K562 (cell line): ENCODE data around the gene KRT16. TPM values are rescaled to one million over a fixed set of nuclear protein-coding genes. Genes with fewer than 3 reads are reported as not detected.

ENCODE experiments used
- ATAC-seq: fragments of 200-7000 bp; cut with Tn5 transposase; 3 replicates; pipeline ENCODE4 v1.9.1; 2020; ENCODE audit warnings: moderate library complexity
- BruUV-seq: library from RNA; stranded (reverse); fragments of 400-500 nt; replicated peaks from 2 replicates; lab custom pipeline; 2021; lab: Mats Ljungman, UMichigan
- CTCF ChIA-PET: fragments of 300-600 bp; formaldehyde crosslinking; extraction: SDS; loops from one replicate; lab custom pipeline; 2021; ENCODE audit warnings: low intra/inter-chr PET ratio; lab: Yijun Ruan, JAX
- POLR2A ChIA-PET: fragments of 300-600, 350-650 bp; sonication (Branson Sonifier 250); formaldehyde crosslinking; extraction: SDS; loops from one replicate; lab custom pipeline; 2021; ENCODE audit warnings: antibody characterized with exemption, inconsistent platforms; lab: Yijun Ruan, JAX
- DNase-seq, 4 experiments: peaks; one replicate each; pipeline versions ENCODE4 v3.0.0 to v3.0.0-alpha.2; 2011 to 2018; ENCODE audit warnings: low spot score in 3 of 4, mixed read lengths in 3 of 4; ENCODE audit errors: extremely low read depth in 1 of 4
- FAIRE-seq: peaks from 2 replicates; lab custom pipeline; 2011; peaks lifted over from hg19 to GRCh38; lab: Jason Lieb, UNC
- H2AFZ ChIP-seq: 2 replicates; pipeline ENCODE4 v1.6.0; 2011; ENCODE audit warnings: low read depth, low read length, control low read depth, inconsistent platforms
- H3K27ac ChIP-seq: fragments of 200-600 bp; 3 replicates; pipeline ENCODE4 v1.8.0; 2011; ENCODE audit warnings: low read depth, mild to moderate bottlenecking, control low read depth, inconsistent platforms, low read length, moderate library complexity, mixed read lengths; ENCODE audit errors: extremely low read depth
- H3K27me3 ChIP-seq, 2 experiments: fragments of 300-600 bp in 1 of 2; 2 replicates in 1 of 2; 3 replicates in 1 of 2; pipeline versions ENCODE4 v1.6.0 to v1.8.0; 2011; ENCODE audit warnings: inconsistent platforms in 2 of 2, low read length in 2 of 2, mild to moderate bottlenecking in 1 of 2, mixed read lengths in 1 of 2, moderate library complexity in 1 of 2; ENCODE audit not compliant: control insufficient read depth in 2 of 2, insufficient read depth in 2 of 2
- H3K36me3 ChIP-seq: fragments of 300-600 bp; 3 replicates; pipeline ENCODE4 v1.8.0; 2011; ENCODE audit warnings: mild to moderate bottlenecking, low read length, inconsistent platforms; ENCODE audit not compliant: control insufficient read depth, insufficient read depth
- H3K4me1 ChIP-seq, 2 experiments: fragments of 200-600 bp in 1 of 2; replicated peaks in 1 of 2; 2 replicates in 1 of 2; 3 replicates in 1 of 2; pipeline versions ENCODE4 v1.5.1 to v1.8.0; 2011; ENCODE audit warnings: inconsistent platforms in 2 of 2, low read length in 2 of 2, mild to moderate bottlenecking in 1 of 2, mixed read lengths in 1 of 2, moderate library complexity in 1 of 2; ENCODE audit not compliant: control insufficient read depth in 2 of 2, insufficient read depth in 2 of 2
- H3K4me2 ChIP-seq: 2 replicates; pipeline ENCODE4 v1.6.1; 2011; ENCODE audit warnings: low read length, control low read depth, inconsistent platforms, mixed read lengths; ENCODE audit not compliant: insufficient read depth
- H3K4me3 ChIP-seq: fragments of 200-600 bp; sonication (generic), shearing (Covaris generic); 2 replicates; pipeline ENCODE4 v1.5.1; 2016; ENCODE audit warnings: control low read depth, inconsistent platforms
- H3K79me2 ChIP-seq: fragments of 200-600 bp; 3 replicates; pipeline ENCODE4 v1.8.0; 2011; ENCODE audit warnings: low read length, inconsistent platforms; ENCODE audit not compliant: control insufficient read depth, insufficient read depth
- H3K9ac ChIP-seq, 2 experiments: 2 replicates each; pipeline versions ENCODE4 v1.6.0 to v1.6.1; 2011; ENCODE audit warnings: low read depth in 2 of 2, low read length in 2 of 2, control low read depth in 1 of 2, inconsistent platforms in 1 of 2, mild to moderate bottlenecking in 1 of 2, mixed read lengths in 1 of 2; ENCODE audit not compliant: insufficient read depth in 1 of 2
- H3K9me1 ChIP-seq: one replicate; pipeline ENCODE4 v1.6.0; 2011; ENCODE audit warnings: inconsistent platforms, mild to moderate bottlenecking, low read length, moderate library complexity; ENCODE audit not compliant: control insufficient read depth, insufficient read depth
- H3K9me3 ChIP-seq: replicated peaks from 2 replicates; pipeline ENCODE4 v1.5.1; 2011; ENCODE audit warnings: low read depth, low read length, inconsistent platforms; ENCODE audit not compliant: control insufficient read depth, insufficient read depth
- H4K20me1 ChIP-seq: replicated peaks from 2 replicates; pipeline ENCODE4 v1.6.1; 2011; ENCODE audit warnings: low read length, inconsistent platforms, mixed read lengths; ENCODE audit not compliant: control insufficient read depth, insufficient read depth
- CEBPG ChIP-seq, 3 experiments: fragments of 200-800 bp in 1 of 3; sonication (Bioruptor generic) in 1 of 3; sonication (generic) in 1 of 3; formaldehyde crosslinking in 1 of 3; IDR thresholded peaks in 2 of 3; conservative IDR thresholded peaks in 1 of 3; 2 replicates each; pipeline versions ENCODE4 v1.6.1 to v1.8.0; 2016 to 2022; ENCODE audit warnings: missing compliant biosample characterization in 2 of 3, missing genetic modification characterization in 2 of 3, mild to moderate bottlenecking in 1 of 3, missing genetic modification reagents in 1 of 3
- JUND ChIP-seq, 2 experiments: IDR thresholded peaks; 2 replicates in 1 of 2; 3 replicates in 1 of 2; pipeline ENCODE4 v1.6.1; 2011; ENCODE audit warnings: borderline replicate concordance in 2 of 2, low read depth in 2 of 2, low read length in 2 of 2, improper control_type of control experiment in 1 of 2, missing biosample characterization in 1 of 2, missing genetic modification characterization in 1 of 2, missing genetic modification reagents in 1 of 2
- KLF1 ChIP-seq: fragments of 450-650 bp; IDR thresholded peaks from 2 replicates; pipeline ENCODE4 v1.6.1; 2016; ENCODE audit warnings: missing genetic modification characterization, missing compliant biosample characterization
- LCOR ChIP-seq: sonication (generic); formaldehyde crosslinking; IDR thresholded peaks from 2 replicates; pipeline ENCODE4 v1.8.0; 2022; ENCODE audit warnings: mild to moderate bottlenecking, missing genetic modification reagents
- NR1H2 ChIP-seq: sonication (generic); formaldehyde crosslinking; IDR thresholded peaks from 2 replicates; pipeline ENCODE4 v1.4.0; 2020; ENCODE audit warnings: mild to moderate bottlenecking, missing genetic modification reagents
- REST ChIP-seq, 2 experiments: fragments of 450-650 bp; formaldehyde crosslinking in 1 of 2; IDR thresholded peaks; 2 replicates each; pipeline versions ENCODE4 v1.4.0 to v1.6.1; 2014 to 2020; ENCODE audit warnings: mild to moderate bottlenecking in 2 of 2, borderline replicate concordance in 1 of 2, low read depth in 1 of 2
- SIRT6 ChIP-seq: IDR thresholded peaks from one replicate; pipeline ENCODE4 v1.6.1; 2012; ENCODE audit warnings: low read depth, mild to moderate bottlenecking, control low read depth, inconsistent platforms, low read length, moderate library complexity
- SRF ChIP-seq, 2 experiments: fragments of 250-450, 450-650 bp in 1 of 2; sonication (Bioruptor Pico) in 1 of 2; sonication (generic) in 1 of 2; formaldehyde crosslinking; IDR thresholded peaks; 2 replicates each; pipeline versions ENCODE4 v1.5.0 to v1.5.1; 2020 to 2022; ENCODE audit warnings: mild to moderate bottlenecking in 1 of 2, missing genetic modification reagents in 1 of 2
- SRSF3 ChIP-seq: fragments of 200-400 bp; formaldehyde crosslinking; IDR thresholded peaks from 2 replicates; pipeline ENCODE4 v1.6.1; 2016; ENCODE audit warnings: mild to moderate bottlenecking, low read length, moderate library complexity; ENCODE audit not compliant: insufficient read depth
- ZFP36 ChIP-seq: fragments of 150-350 bp; IDR thresholded peaks from 2 replicates; pipeline ENCODE4 v1.6.1; 2018; ENCODE audit warnings: low read length, low read depth; ENCODE audit not compliant: partially characterized antibody
- ZNF263 ChIP-seq: sonication (generic); formaldehyde crosslinking; IDR thresholded peaks from 2 replicates; pipeline ENCODE4 v1.8.0; 2022; ENCODE audit warnings: mild to moderate bottlenecking, missing genetic modification reagents, borderline replicate concordance
- ZNF436 ChIP-seq: fragments of 250-450, 450-650 bp; sonication (Bioruptor Pico); formaldehyde crosslinking; IDR thresholded peaks from 2 replicates; pipeline ENCODE4 v1.7.0; 2020; ENCODE audit warnings: mild to moderate bottlenecking
- WGBS: fragments of 100-300 bp; shearing (Covaris generic); methylation state at CpG from one replicate; pipeline ENCODE4 v1.1.6; 2016; ENCODE audit warnings: low coverage, mixed read lengths; ENCODE audit not compliant: insufficient coverage; ENCODE audit errors: missing lambda C conversion rate; 5-methylcytosine and 5-hydroxymethylcytosine counted together
- in situ Hi-C: fragments of 300-500 bp; cut with MboI; formaldehyde crosslinking; loops from 4 replicates; pipeline ENCODE4 v1.15.0; 2018; ENCODE audit warnings: inconsistent platforms, mixed read lengths
- intact Hi-C: fragments of 100-400 bp; cut with micrococcal nuclease; formaldehyde crosslinking; loops from 2 replicates; pipeline ENCODE4 v1.14.2; 2022
- polyA plus RNA-seq, 8 experiments: library from polyadenylated mRNA; depleted of rRNA in 4 of 8; stranded (reverse) in 5 of 8; unstranded in 3 of 8; fragments of >200 nt; fragmentation: Nextera tagmentation in 2 of 8; fragmentation: Illumina TruSeq in 1 of 8; extraction: Ambion mirVana in 2 of 8; extraction: Trizol in 1 of 8; gene quantifications; 2 replicates each; pipeline versions ENCODE4 v1.2.1 to v1.2.3, GENCODE V29; 2011 to 2014; ENCODE audit warnings: inconsistent platforms in 1 of 8, missing spikeins in 1 of 8
- total RNA-seq, 7 experiments: library from RNA; depleted of rRNA in 6 of 7; stranded (reverse); fragments of >200 nt in 6 of 7; fragmentation: Illumina TruSeq in 2 of 7; extraction: Trizol in 2 of 7; gene quantifications; 2 replicates each; pipeline versions ENCODE4 v1.2.1 to v1.2.3, GENCODE V29; 2011 to 2021; ENCODE audit warnings: low replicate concordance in 1 of 7

The KRT16 gene
- total and polyA plus RNA-seq, 9 of the 15 experiments (the other 6 are each of a cell fraction or from before 2014, with no cell fraction given) = 0.04 TPM; not detected in 8

- POLR2A ChIA-PET = interaction anchor here (0.7 to 1.0 kb wide), 5 partner anchors 8 to 828 kb away, joined by 3 to 4 read pairs (median 3); no protein-coding TSS in a partner anchor
- peak; percentile 56 for FAIRE-seq
- TF ChIP-seq ZNF263 (peak; percentile 71; the same call in 1 of the 2 replicates), LCOR (CRISPR knock-in tag) (no peak), ZFP36 (no peak), NR1H2 (CRISPR knock-in tag) (no peak), REST (IDR thresholded peaks at IDR 0.05; ENCODE audit: borderline replicate concordance) (peak; percentile 89), REST (CRISPR knock-in tag; IDR thresholded peaks at IDR 0.05; ENCODE audit: low read depth) (no peak), SIRT6 (no peak), SRSF3 (no peak), KLF1 (tag) (no peak), SRF (CRISPR knock-in tag; IDR thresholded peaks at IDR 0.05) (no peak), JUND (IDR thresholded peaks at IDR 0.05; ENCODE audit: borderline replicate concordance, low read depth, low read length) (0 out of 2 replicates have a peak, but pooled peaks have one; percentile 9), JUND (tag; IDR thresholded peaks at IDR 0.05; ENCODE audit: borderline replicate concordance, low read depth, low read length) (no peak), ZNF436 (CRISPR knock-in tag) (no peak), CEBPG (CRISPR knock-in tag; IDR thresholded peaks at IDR 0.05) (no peak), CEBPG (tag; conservative IDR thresholded peaks at IDR 0.05 in 1 of 2, IDR thresholded peaks at IDR 0.05 in 1 of 2) (no peak)
Measured at GRCh38 chr17:41647940-41648410, 35.4 kb upstream of the KRT16 start.

More at GRCh38 chr17:41647940-41648410, 35.4 kb upstream of the KRT16 start:
- Histone ChIP-seq H3K9me3 (no peaks in the 10 kb centered on the region), H3K9me1 (no peaks in the 10 kb centered on the region), H3K9ac (peak overlapping the region; percentile 22 to 84; a peak in 3 of 4 replicates), H3K27ac (no peak overlapping the region), H3K4me1 (peaks cover 20 to 31% of the 10 kb centered on the region in 2 experiments; a peak in 4 of 5 replicates), H3K4me3 (peak overlapping the region; percentile 23; the same call in 1 of the 2 replicates), H2AFZ (peak overlapping the region; percentile 89), H3K36me3 (no peaks in the 10 kb centered on the region), H3K79me2 (no peaks in the 10 kb centered on the region), H3K27me3 (peaks cover 0 to 4% of the 10 kb centered on the region in 2 experiments; a peak in 1 of 5 replicates), H3K4me2 (peak overlapping the region; percentile 80), H4K20me1 (no peaks in the 10 kb centered on the region)
- ATAC-seq (peak; percentile 93), DNase-seq (peak; percentile 87 to 88 (median 87))
- CTCF ChIA-PET = interaction anchor here (0.5 to 4.8 kb wide), 15 partner anchors 13 to 1027 kb away, joined by 3 to 87 read pairs (median 5); no protein-coding TSS in a partner anchor
- intact Hi-C loops = loop anchor here (1.0 to 5.0 kb wide), 3 partner anchors 14 to 741 kb away; no protein-coding TSS in a partner anchor
- no TSS peak for BruUV-seq
- WGBS = 2% methylated on average over 21 of the region's 22 CpGs
- in situ Hi-C loops = no loop called here
